ENCODE results near the gene PGRMC1.
A peak's percentile ranks its signal among the peaks of the same experiment; 100 is the strongest.

Gene PGRMC1

DNA sequence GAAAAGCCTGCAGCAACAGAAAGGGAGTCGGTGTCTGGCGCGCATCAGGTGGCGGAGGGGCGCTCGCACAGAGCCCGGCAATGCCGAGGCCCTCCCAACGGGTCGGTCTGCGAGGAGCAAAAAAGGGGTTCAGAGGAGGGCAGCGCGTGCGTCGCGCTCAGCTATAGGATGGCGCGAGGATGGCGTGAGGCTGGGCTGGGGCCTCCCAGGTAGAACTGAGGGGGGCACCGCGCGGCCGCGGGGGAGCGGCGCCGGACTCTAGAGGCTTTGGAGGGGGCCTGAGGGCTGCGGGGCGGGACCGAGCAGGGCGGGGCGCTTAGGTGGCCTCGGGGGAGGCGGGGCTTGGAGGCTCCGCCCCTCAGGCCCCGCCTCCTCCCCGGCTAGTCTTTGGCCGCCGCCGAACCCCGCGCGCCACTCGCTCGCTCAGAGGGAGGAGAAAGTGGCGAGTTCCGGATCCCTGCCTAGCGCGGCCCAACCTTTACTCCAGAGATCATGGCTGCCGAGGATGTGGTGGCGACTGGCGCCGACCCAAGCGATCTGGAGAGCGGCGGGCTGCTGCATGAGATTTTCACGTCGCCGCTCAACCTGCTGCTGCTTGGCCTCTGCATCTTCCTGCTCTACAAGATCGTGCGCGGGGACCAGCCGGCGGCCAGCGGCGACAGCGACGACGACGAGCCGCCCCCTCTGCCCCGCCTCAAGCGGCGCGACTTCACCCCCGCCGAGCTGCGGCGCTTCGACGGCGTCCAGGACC is at the start of gene PGRMC1:
PGRMC1 (plus strand) TSS at position 414 of the 751 bp plus-strand sequence; CDS start at position 493, 79 bp downstream.
- TF ChIP-seq, protein P1, sequence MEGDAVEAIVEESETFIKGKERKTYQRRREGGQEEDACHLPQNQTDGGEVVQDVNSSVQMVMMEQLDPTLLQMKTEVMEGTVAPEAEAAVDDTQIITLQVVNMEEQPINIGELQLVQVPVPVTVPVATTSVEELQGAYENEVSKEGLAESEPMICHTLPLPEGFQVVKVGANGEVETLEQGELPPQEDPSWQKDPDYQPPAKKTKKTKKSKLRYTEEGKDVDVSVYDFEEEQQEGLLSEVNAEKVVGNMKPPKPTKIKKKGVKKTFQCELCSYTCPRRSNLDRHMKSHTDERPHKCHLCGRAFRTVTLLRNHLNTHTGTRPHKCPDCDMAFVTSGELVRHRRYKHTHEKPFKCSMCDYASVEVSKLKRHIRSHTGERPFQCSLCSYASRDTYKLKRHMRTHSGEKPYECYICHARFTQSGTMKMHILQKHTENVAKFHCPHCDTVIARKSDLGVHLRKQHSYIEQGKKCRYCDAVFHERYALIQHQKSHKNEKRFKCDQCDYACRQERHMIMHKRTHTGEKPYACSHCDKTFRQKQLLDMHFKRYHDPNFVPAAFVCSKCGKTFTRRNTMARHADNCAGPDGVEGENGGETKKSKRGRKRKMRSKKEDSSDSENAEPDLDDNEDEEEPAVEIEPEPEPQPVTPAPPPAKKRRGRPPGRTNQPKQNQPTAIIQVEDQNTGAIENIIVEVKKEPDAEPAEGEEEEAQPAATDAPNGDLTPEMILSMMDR (IDR thresholded peaks at IDR 0.05; ENCODE audit: insufficient read depth, low read length, poor library complexity, severe bottlenecking), result no peak
- peak; percentile 89 for DNase-seq (ENCODE audit: extremely low read depth, insufficient read length)
- H3K36me3 ChIP-seq (ENCODE audit: control insufficient read depth, insufficient read depth, low read length), result no peaks in the 10 kb centered on the region
- peak within 1 kb of the TSS; percentile 61 for H3K4me3 ChIP-seq (replicated peaks; ENCODE audit: low read depth, low read length)
- H3K27me3 ChIP-seq (replicated peaks; ENCODE audit: control insufficient read depth, insufficient read depth, low read length), result peaks cover 1% of the 10 kb centered on the region; the same call in 1 of the 2 replicates

DNA sequence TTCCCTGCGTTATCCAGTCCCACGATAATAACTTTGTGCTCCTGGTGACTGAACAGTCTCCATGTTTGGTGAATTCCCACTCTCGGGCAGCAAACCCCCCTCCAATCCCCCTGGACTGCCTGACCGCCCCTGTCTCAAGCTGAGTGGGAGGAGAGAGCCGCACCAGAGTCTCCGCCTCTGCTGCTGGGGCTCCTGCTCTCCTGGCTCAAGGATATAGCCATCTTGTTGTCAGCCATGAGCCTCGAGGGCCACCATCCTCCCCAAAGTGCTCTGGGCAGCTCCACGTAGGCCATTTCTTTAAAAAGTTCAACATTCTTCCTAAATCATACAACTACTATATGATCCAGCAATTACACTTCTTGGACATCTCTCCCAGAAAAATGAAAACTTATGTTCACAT is 49.3 kb upstream of the PGRMC1 start:
- Histone ChIP-seq H3K36me3 (ENCODE audit: control insufficient read depth, insufficient read depth, low read length) (no peaks in the 10 kb centered on the region), H3K27me3 (replicated peaks; ENCODE audit: control insufficient read depth, insufficient read depth, low read length) (no peaks in the 10 kb centered on the region; the same call in 1 of the 2 replicates), H3K4me3 (replicated peaks; ENCODE audit: low read depth, low read length) (no peak overlapping the region)
- TF ChIP-seq, protein P1 (IDR thresholded peaks at IDR 0.05; ENCODE audit: insufficient read depth, low read length, poor library complexity, severe bottlenecking), result no peak
- DNase-seq (ENCODE audit: extremely low read depth, insufficient read length), result no peak

DNA sequence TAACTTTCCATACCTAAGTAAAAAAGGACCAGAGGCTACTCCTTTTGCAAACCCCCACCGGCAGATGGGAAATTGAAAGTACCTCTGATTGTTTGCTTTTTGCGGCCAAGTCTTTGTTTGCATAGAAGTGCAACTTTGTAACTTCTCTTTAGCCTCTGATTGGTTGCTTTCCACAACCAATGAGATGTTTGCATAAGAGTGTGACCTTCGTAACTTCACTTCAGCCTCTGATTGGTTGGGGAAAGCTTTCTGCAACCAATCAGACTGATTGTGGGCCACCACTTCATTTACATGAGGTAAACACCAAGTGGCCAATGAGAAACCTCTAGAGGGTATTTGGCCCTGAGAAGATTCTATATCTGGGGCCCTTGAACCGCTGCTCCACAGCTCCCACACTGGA is 48.8 kb upstream of the PGRMC1 start:
- Histone ChIP-seq H3K4me3 (replicated peaks; ENCODE audit: low read depth, low read length) (no peak overlapping the region), H3K36me3 (ENCODE audit: control insufficient read depth, insufficient read depth, low read length) (no peaks in the 10 kb centered on the region), H3K27me3 (replicated peaks; ENCODE audit: control insufficient read depth, insufficient read depth, low read length) (no peaks in the 10 kb centered on the region; the same call in 1 of the 2 replicates)
- TF ChIP-seq, protein P1 (IDR thresholded peaks at IDR 0.05; ENCODE audit: insufficient read depth, low read length, poor library complexity, severe bottlenecking), result no peak
- DNase-seq (ENCODE audit: extremely low read depth, insufficient read length), result no peak

DNA sequence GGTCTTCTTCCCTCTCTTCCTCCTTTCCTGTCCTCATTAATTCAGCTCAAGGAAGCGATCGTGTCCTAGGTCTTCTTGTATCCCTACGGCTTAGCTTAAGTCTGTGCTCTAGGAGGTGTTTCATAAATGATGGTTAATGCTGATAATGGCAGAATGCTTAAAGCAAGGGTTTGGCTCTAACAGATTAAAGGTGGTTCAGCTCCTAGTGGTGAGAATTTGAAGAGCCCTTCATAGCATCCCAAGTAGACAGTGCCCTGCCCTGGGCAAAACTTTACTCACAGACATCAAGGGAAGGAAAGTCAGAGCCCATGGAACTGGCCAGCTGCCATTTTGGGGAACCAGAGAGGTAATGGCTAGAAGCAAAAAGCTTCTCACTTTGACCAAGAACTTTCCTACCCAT is 47.0 kb upstream of the PGRMC1 start:
- no peaks in the 10 kb centered on the region; the same call in 1 of the 2 replicates for H3K27me3 ChIP-seq (replicated peaks; ENCODE audit: control insufficient read depth, insufficient read depth, low read length)
- no peaks in the 10 kb centered on the region for H3K36me3 ChIP-seq (ENCODE audit: control insufficient read depth, insufficient read depth, low read length)
- TF ChIP-seq, protein P1 (IDR thresholded peaks at IDR 0.05; ENCODE audit: insufficient read depth, low read length, poor library complexity, severe bottlenecking), result no peak
- DNase-seq (ENCODE audit: extremely low read depth, insufficient read length), result no peak
- no peak overlapping the region for H3K4me3 ChIP-seq (replicated peaks; ENCODE audit: low read depth, low read length)

DNA sequence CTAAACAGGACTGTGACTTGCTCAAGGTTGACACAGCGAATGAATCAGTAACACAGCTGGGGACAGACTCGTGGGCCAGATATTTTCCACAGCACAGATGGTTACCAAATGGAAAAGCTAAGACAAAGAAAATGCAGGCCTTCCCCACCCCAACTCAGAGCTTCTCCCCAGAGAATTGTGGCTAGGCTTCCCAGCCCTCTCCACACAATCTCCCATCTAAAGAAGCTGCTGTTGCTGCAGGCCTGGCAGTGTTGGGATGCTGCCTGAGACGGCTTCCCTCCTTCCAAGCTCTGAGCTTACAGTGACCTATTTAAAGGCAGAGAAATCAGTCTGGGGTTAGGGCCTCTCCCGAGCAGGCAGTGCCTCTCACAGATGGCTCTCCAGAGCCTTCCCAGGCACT is 46.5 kb upstream of the PGRMC1 start:
- Histone ChIP-seq H3K36me3 (ENCODE audit: control insufficient read depth, insufficient read depth, low read length) (no peaks in the 10 kb centered on the region), H3K27me3 (replicated peaks; ENCODE audit: control insufficient read depth, insufficient read depth, low read length) (no peaks in the 10 kb centered on the region; the same call in 1 of the 2 replicates), H3K4me3 (replicated peaks; ENCODE audit: low read depth, low read length) (no peak overlapping the region)
- no peak for DNase-seq (ENCODE audit: extremely low read depth, insufficient read length)
- TF ChIP-seq, protein P1 (IDR thresholded peaks at IDR 0.05; ENCODE audit: insufficient read depth, low read length, poor library complexity, severe bottlenecking), result no peak

All from GM06990 (cell line).